ENCODE results near the gene ENTPD7. TPM values are rescaled to one million over a fixed set of nuclear protein-coding genes. Genes with fewer than 3 reads are reported as not detected.
A peak's percentile ranks its signal among the peaks of the same experiment; 100 is the strongest.

ENTPD7 gene
- total and polyA plus RNA-seq, 9 of the 15 experiments (the other 6 are each of a cell fraction or from before 2014, with no cell fraction given) = 1.4 to 13.9 (median 8.5) TPM

GRCh38 chr10:99667108-99667751, 7.9 kb downstream of the ENTPD7 start (continued):
- TF ChIP-seq ZBTB33 (CRISPR knock-in tag; IDR thresholded peaks at IDR 0.05) (no peak), FOXM1 (IDR thresholded peaks at IDR 0.05; ENCODE audit: low read depth) (0 out of 2 replicates have a peak, but pooled peaks have one; percentile 32), FOXM1 (CRISPR knock-in tag; IDR thresholded peaks at IDR 0.05; ENCODE audit: low read depth) (no peak), TCFL5 (CRISPR knock-in tag; conservative IDR thresholded peaks at IDR 0.05) (no peak), NCOA2 (IDR thresholded peaks at IDR 0.05; ENCODE audit: partially characterized antibody in 2 of 2) (no peak), ESRRA (IDR thresholded peaks at IDR 0.05; ENCODE audit: borderline replicate concordance, low read depth) (no peak), RNF2 (IDR thresholded peaks at IDR 0.05) (no peak), ILF3 (IDR thresholded peaks at IDR 0.05; ENCODE audit: borderline replicate concordance) (no peak), TEAD1 (CRISPR knock-in tag; IDR thresholded peaks at IDR 0.05) (no peak), NCOA4 (IDR thresholded peaks at IDR 0.05; ENCODE audit: partially characterized antibody) (no peak), ATF3 (IDR thresholded peaks at IDR 0.05) (peak; percentile 62), ATF3 (CRISPR knock-in tag; conservative IDR thresholded peaks at IDR 0.05) (no peak), SETDB1 (IDR thresholded peaks at IDR 0.05; ENCODE audit: low read length) (no peak), RAD21 (CRISPR knock-in tag; conservative IDR thresholded peaks at IDR 0.05 in 1 of 2, IDR thresholded peaks at IDR 0.05 in 1 of 2) (no peak), CBFA2T2 (conservative IDR thresholded peaks at IDR 0.05) (peak; percentile 48), ZNF282 (CRISPR knock-in tag; IDR thresholded peaks at IDR 0.05) (no peak), KDM1A (IDR thresholded peaks at IDR 0.05) (no peak), NFIC (IDR thresholded peaks at IDR 0.05) (0 out of 2 replicates have a peak, but pooled peaks have one; percentile 9), NFYB (IDR thresholded peaks at IDR 0.05; ENCODE audit: extremely low read depth, insufficient read length) (no peak), RFX1 (IDR thresholded peaks at IDR 0.05) (no peak), KLF10 (CRISPR knock-in tag; IDR thresholded peaks at IDR 0.05) (no peak), PTBP1 (IDR thresholded peaks at IDR 0.05; ENCODE audit: low read depth, low read length) (no peak), BRD9 (IDR thresholded peaks at IDR 0.05; ENCODE audit: low read depth, partially characterized antibody) (no peak), PTTG1 (tag; IDR thresholded peaks at IDR 0.05; ENCODE audit: low read depth) (no peak), TAL1 (IDR thresholded peaks at IDR 0.05) (peak; percentile 59), SMARCA4 (IDR thresholded peaks at IDR 0.05) (peak; percentile 77), MAZ (CRISPR knock-in tag; conservative IDR thresholded peaks at IDR 0.05 in 1 of 2, IDR thresholded peaks at IDR 0.05 in 1 of 2) (no peak), ZNF395 (CRISPR knock-in tag; IDR thresholded peaks at IDR 0.05) (no peak)
